Endothelial cell of umbilical vein (primary cell): ENCODE results near the gene RILPL1.
"Not testable (repeated sequence)": the region's sequence is repeated elsewhere in the genome, so short reads cannot be mapped to it uniquely, and the experiment has no call there.

ENCODE experiments used
- CTCF ChIP-seq, 2 donors: IDR thresholded peaks; 1 replicate in 1 of 2; 2 replicates in 1 of 2; pipeline ENCODE4 v1.5.1; 2011; ENCODE audit warnings: low read length in 2 of 2, mild to moderate bottlenecking in 2 of 2, moderate library complexity in 2 of 2, control low read depth in 1 of 2, inconsistent platforms in 1 of 2, low read depth in 1 of 2; ENCODE audit not compliant: insufficient read depth in 1 of 2; ENCODE audit errors: extremely low read depth in 1 of 2
- EZH2 ChIP-seq: IDR thresholded peaks from 2 replicates; pipeline ENCODE4 v1.6.1; 2012; ENCODE audit warnings: borderline replicate concordance, low read depth, mild to moderate bottlenecking, moderate library complexity, low read length, inconsistent platforms; ENCODE audit not compliant: severe bottlenecking
- FOS ChIP-seq: IDR thresholded peaks from 2 replicates; pipeline ENCODE4 v1.6.1; 2011; ENCODE audit warnings: mild to moderate bottlenecking, low read length, moderate library complexity, borderline replicate concordance; ENCODE audit not compliant: insufficient read depth
- GATA2 ChIP-seq: IDR thresholded peaks from 2 replicates; pipeline ENCODE4 v1.7.0; 2011; ENCODE audit warnings: low read depth, mild to moderate bottlenecking, moderate library complexity, mixed read lengths, low read length; ENCODE audit not compliant: insufficient read length, insufficient read depth
- JUN ChIP-seq: IDR thresholded peaks from 2 replicates; pipeline ENCODE4 v1.6.1; 2011; ENCODE audit warnings: borderline replicate concordance, low read depth; ENCODE audit not compliant: insufficient read length, insufficient read depth
- MYC ChIP-seq: IDR thresholded peaks from one replicate; pipeline ENCODE4 v1.6.1; 2011; ENCODE audit warnings: mild to moderate bottlenecking, low read depth, low read length
- POLR2AphosphoS5 ChIP-seq: IDR thresholded peaks from 2 replicates; pipeline ENCODE4 v1.6.1; 2012; ENCODE audit warnings: low read depth, mild to moderate bottlenecking, control low read depth, low read length, moderate library complexity; ENCODE audit not compliant: insufficient read depth
- TF ChIP-seq, protein P1 (sequence below): IDR thresholded peaks from 2 replicates; pipeline ENCODE4 v1.6.1; 2011; ENCODE audit not compliant: insufficient read depth, insufficient read length

GRCh38 chr12:123514582-123515221, 18.8 kb downstream of the RILPL1 start:
- not testable (repeated sequence) for TF ChIP-seq CTCF (IDR thresholded peaks at IDR 0.05; ENCODE audit: extremely low read depth in 1 of 2, insufficient read depth in 1 of 2, low read depth in 1 of 2, low read length in 2 of 2); EZH2; GATA2; JUN; FOS; POLR2AphosphoS5; MYC
- TF ChIP-seq, protein P1, sequence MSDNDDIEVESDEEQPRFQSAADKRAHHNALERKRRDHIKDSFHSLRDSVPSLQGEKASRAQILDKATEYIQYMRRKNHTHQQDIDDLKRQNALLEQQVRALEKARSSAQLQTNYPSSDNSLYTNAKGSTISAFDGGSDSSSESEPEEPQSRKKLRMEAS, result not testable (repeated sequence)
